Endodermal cell (in vitro differentiated cells): ENCODE measurements around the gene LCN15. TPM values are rescaled to one million over a fixed set of nuclear protein-coding genes. Genes with fewer than 3 reads are reported as not detected.

ENCODE experiments used
- DNase-seq: peaks from one replicate; pipeline ENCODE4 v3.0.0-alpha.2; 2017
- H3K27ac ChIP-seq: 2 replicates; pipeline ENCODE4 v1.5.1; 2013; ENCODE audit warnings: mild to moderate bottlenecking, low read depth, low read length, moderate library complexity
- H3K27me3 ChIP-seq: 2 replicates; pipeline ENCODE4 v1.6.1; 2013; ENCODE audit warnings: mild to moderate bottlenecking, low read length, moderate library complexity; ENCODE audit not compliant: insufficient read depth, control insufficient read depth, poor library complexity, severe bottlenecking
- H3K36me3 ChIP-seq: 2 replicates; pipeline ENCODE4 v1.7.0; 2013; ENCODE audit warnings: mild to moderate bottlenecking, low read length, moderate library complexity; ENCODE audit not compliant: control insufficient read depth, insufficient read depth
- H3K4me1 ChIP-seq: one replicate; pipeline ENCODE4 v1.7.0; 2013; ENCODE audit warnings: low read length; ENCODE audit not compliant: control insufficient read depth, insufficient read depth
- H3K4me3 ChIP-seq: 2 replicates; pipeline ENCODE4 v1.5.1; 2013; ENCODE audit warnings: mild to moderate bottlenecking, low read length, moderate library complexity
- H3K9ac ChIP-seq: 2 replicates; pipeline ENCODE4 v1.6.1; 2013; ENCODE audit warnings: mild to moderate bottlenecking, low read length, moderate library complexity; ENCODE audit not compliant: poor library complexity, severe bottlenecking; ENCODE audit errors: extremely low read depth
- H3K9me3 ChIP-seq: 2 replicates; pipeline ENCODE4 v1.6.1; 2013; ENCODE audit warnings: mild to moderate bottlenecking, low read length, moderate library complexity; ENCODE audit not compliant: control insufficient read depth
- H3K27ac Mint-ChIP-seq: 2 replicates; pipeline ENCODE4 v1.8.0; 2020; ENCODE audit warnings: mixed read lengths
- H3K27me3 Mint-ChIP-seq: 2 replicates; pipeline ENCODE4 v1.8.0; 2021; ENCODE audit warnings: mild to moderate bottlenecking, mixed read lengths; ENCODE audit not compliant: insufficient read depth
- H3K36me3 Mint-ChIP-seq: 2 replicates; pipeline ENCODE4 v1.8.0; 2020; ENCODE audit warnings: low read depth, mixed read lengths
- H3K4me1 Mint-ChIP-seq: 2 replicates; pipeline ENCODE4 v1.8.0; 2020; ENCODE audit warnings: mixed read lengths
- H3K4me3 Mint-ChIP-seq: 2 replicates; pipeline ENCODE4 v1.8.0; 2020; ENCODE audit warnings: mild to moderate bottlenecking, moderate library complexity, mixed read lengths
- H3K9me3 Mint-ChIP-seq: 2 replicates; pipeline ENCODE4 v1.8.0; 2020; ENCODE audit warnings: mild to moderate bottlenecking, mixed read lengths
- WGBS, 2 experiments: methylation state at CpG; one replicate each; pipeline versions ENCODE4 v1.1.5 to v1.1.7; 2013; ENCODE audit warnings: missing lambda C conversion rate in 2 of 2, mixed read lengths in 1 of 2; ENCODE audit not compliant: insufficient coverage in 1 of 2, insufficient read length in 1 of 2; 5-methylcytosine and 5-hydroxymethylcytosine counted together
- total RNA-seq, 2 donors: library from RNA; stranded (reverse); fragmentation: NEBNext Ultra II Directional in 1 of 2; extraction: Animal tissue kit (Norgen Biotek cat#: 25700) in 1 of 2; gene quantifications; 2 replicates in 1 of 2; 3 replicates in 1 of 2; pipeline ENCODE4 v1.2.1, GENCODE V29; 2021
- TF ChIP-seq, protein P1 (sequence below): fragments of 200-600 bp; sonication (generic); conservative IDR thresholded peaks from 2 replicates; pipeline ENCODE4 v1.5.0; 2021; ENCODE audit warnings: antibody characterized with exemption, mild to moderate bottlenecking

Gene LCN15
- total RNA-seq, 2 donors from 2014 or later: 0.51 to 1.2 TPM

DNA sequence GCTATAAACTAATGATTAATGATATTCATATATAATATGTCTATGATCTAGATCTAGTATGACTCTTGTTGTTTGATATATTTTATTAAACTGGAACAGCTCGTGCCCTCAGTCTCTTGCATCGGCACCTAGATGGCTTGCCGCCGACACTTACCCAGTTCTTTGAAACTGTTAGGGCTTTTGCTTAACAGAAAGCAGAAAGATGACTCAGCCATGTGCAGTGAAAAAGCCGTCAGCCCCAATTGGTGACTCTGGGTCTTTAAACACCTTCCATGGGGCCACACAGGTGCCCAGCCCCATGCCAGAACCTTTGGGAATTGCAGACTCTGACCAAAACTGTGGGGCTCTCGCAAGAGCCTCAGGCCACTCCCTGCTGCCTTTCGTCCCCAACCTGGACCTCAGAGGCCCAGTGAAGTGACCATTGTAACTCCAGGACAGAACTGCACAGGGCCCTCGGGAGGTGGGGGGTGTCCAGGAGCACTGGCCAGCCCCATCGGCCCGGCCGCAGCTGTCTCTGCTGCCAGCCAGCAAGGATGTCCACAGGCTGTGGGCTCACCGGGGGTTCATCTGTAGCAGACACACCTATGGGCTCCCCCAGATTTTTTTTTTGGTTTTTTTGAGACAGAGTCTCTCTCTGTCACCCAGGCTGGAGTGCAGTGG is 29.4 kb downstream of the LCN15 start:
- Histone ChIP-seq H3K4me1 (no peaks in the 10 kb centered on the region), H3K27me3 (no peaks in the 10 kb centered on the region), H3K27ac (no peak overlapping the region), H3K9me3 (no peaks in the 10 kb centered on the region), H3K9ac (no peak overlapping the region), H3K4me3 (no peak overlapping the region), H3K36me3 (no peaks in the 10 kb centered on the region)
- no peak overlapping the region for H3K27ac Mint-ChIP-seq
- DNase-seq: no peak
- peaks cover 5% of the 10 kb centered on the region for H3K36me3 Mint-ChIP-seq
- H3K27me3 Mint-ChIP-seq: peaks cover 6% of the 10 kb centered on the region
- peaks cover 3% of the 10 kb centered on the region for H3K9me3 Mint-ChIP-seq
- H3K4me1 Mint-ChIP-seq: peaks cover 4% of the 10 kb centered on the region
- WGBS, 2 experiments: 87 to 89% methylated on average over 9 to 12 of the region's 12 CpGs
- no peak overlapping the region for H3K4me3 Mint-ChIP-seq
- TF ChIP-seq, protein P1, sequence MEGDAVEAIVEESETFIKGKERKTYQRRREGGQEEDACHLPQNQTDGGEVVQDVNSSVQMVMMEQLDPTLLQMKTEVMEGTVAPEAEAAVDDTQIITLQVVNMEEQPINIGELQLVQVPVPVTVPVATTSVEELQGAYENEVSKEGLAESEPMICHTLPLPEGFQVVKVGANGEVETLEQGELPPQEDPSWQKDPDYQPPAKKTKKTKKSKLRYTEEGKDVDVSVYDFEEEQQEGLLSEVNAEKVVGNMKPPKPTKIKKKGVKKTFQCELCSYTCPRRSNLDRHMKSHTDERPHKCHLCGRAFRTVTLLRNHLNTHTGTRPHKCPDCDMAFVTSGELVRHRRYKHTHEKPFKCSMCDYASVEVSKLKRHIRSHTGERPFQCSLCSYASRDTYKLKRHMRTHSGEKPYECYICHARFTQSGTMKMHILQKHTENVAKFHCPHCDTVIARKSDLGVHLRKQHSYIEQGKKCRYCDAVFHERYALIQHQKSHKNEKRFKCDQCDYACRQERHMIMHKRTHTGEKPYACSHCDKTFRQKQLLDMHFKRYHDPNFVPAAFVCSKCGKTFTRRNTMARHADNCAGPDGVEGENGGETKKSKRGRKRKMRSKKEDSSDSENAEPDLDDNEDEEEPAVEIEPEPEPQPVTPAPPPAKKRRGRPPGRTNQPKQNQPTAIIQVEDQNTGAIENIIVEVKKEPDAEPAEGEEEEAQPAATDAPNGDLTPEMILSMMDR: no peak

DNA sequence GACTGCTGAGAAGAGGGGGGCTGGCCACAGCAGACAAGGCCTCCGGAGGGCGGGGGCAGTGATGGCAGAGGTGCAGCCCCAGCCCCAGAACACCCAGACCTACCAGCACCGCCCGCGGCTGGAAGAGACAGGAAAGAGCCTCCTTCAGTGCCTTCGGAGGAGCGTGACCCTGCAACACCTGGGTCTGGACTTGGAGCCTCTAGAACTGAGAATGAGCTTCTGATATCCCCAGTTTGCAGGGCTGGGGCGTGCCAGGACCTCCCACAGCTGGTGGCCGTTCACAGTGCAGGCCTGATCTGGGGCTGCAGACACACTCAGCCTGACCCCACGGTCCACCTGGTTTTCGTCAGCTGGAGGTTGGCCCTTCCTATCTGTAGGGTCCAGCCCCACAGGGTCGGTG is 30.7 kb downstream of the LCN15 start:
- Mint-ChIP-seq H3K4me1 (peaks cover 4% of the 10 kb centered on the region), H3K27ac (no peak overlapping the region), H3K27me3 (peaks cover 10% of the 10 kb centered on the region), H3K4me3 (no peak overlapping the region), H3K9me3 (peaks cover under 1% of the 10 kb centered on the region), H3K36me3 (peaks cover 5% of the 10 kb centered on the region)
- H3K27me3 ChIP-seq: no peaks in the 10 kb centered on the region
- TF ChIP-seq, protein P1: no peak
- 93 to 94% methylated on average over 11 to 12 of the region's 12 CpGs for WGBS, 2 experiments
- no peaks in the 10 kb centered on the region for H3K36me3 ChIP-seq
- H3K27ac ChIP-seq: no peak overlapping the region
- H3K4me1 ChIP-seq: peaks cover 3% of the 10 kb centered on the region
- no peak overlapping the region for H3K4me3 ChIP-seq
- no peak overlapping the region for H3K9ac ChIP-seq
- no peak for DNase-seq
- H3K9me3 ChIP-seq: no peaks in the 10 kb centered on the region

DNA sequence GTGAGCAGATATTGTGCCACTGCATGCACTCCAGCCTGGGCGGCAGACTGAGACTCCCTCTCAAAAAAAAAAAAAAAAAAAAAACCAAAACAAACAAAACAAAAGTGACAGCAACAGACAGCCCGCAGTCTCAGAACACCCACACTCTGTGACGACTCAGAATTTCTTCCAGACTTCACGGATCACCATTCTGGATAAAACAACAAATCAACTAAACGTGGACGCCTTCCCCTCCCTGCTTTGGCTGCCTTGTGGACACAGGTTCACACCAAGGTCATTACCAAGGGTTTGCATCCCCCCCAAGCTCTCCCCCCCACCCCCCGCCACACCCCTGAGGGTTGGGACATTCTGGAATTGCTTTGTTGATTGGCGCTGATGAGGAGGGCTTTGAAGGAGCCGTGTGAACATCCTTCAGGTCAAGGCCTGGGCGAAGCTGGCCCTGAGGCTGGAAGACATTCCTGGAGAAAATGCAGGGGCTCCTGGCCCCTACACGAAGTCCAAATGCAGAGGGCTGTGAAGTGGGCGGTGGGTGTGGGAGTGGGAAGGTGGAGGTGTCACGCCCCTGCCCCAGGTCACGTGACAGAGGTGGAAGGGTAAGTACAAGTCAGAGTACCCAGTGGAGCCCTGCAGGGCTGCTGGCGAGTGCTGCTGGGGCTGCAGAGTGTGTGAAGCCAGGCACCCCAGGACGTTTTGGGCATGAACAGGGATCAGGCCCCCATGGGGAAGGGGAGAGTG is 31.7 kb downstream of the LCN15 start:
- Histone ChIP-seq H3K36me3 (no peaks in the 10 kb centered on the region), H3K9me3 (no peaks in the 10 kb centered on the region), H3K27me3 (no peaks in the 10 kb centered on the region), H3K4me1 (peaks cover 3% of the 10 kb centered on the region), H3K9ac (no peak overlapping the region), H3K4me3 (no peak overlapping the region), H3K27ac (no peak overlapping the region)
- H3K27me3 Mint-ChIP-seq: peaks cover 6% of the 10 kb centered on the region
- peaks cover 5% of the 10 kb centered on the region for H3K36me3 Mint-ChIP-seq
- H3K4me1 Mint-ChIP-seq: peaks cover 4% of the 10 kb centered on the region
- WGBS, 2 experiments: 84 to 95% methylated on average over 7 to 16 of the region's 16 CpGs
- no peak overlapping the region for H3K27ac Mint-ChIP-seq
- TF ChIP-seq, protein P1: no peak
- no peak overlapping the region for H3K4me3 Mint-ChIP-seq
- peak; percentile 57 for DNase-seq
- H3K9me3 Mint-ChIP-seq: no peaks in the 10 kb centered on the region
